Measurements from ENCODE around the gene FAM13A.

The FAM13A gene

DNA sequence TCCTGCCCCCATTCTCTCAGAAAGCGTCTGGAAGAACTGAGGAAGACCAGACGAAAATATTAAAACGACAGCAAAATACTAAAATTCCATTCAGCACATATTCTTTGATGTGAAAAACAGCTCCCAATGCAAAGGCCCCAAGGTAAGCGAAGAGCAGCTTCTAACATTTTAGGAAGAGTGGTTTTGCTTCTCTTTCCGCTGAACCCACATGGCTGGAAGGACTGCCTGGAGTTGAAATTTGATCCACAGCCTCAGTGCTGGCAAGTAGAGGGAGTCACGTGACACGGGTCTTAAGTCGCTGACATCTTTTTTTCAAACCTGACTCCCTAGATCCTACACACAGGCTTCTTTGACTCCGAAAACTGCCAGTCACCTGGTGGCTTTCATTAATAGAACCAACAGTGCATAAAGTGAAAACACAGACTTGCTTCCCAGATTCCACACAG lies at the start of gene FAM13A:
TSS of gene FAM13A (minus strand) at position 233 of the 446 bp plus-strand sequence. CDS start at position 12, 221 bp downstream.
- H3K9me3 ChIP-seq (ENCODE audit: control insufficient read depth in 2 of 2, low read length in 2 of 2) = no peaks in the 10 kb centered on the region
- peak within 1 kb of the TSS; percentile 38 to 57 for H3K9ac ChIP-seq (ENCODE audit: low read depth in 1 of 2, low read length in 2 of 2)
- H3K36me3 ChIP-seq (ENCODE audit: control insufficient read depth in 2 of 2, insufficient read depth in 2 of 2, low read length in 2 of 2) = no peaks in the 10 kb centered on the region
- peak within 1 kb of the TSS in 1 of 2 donors; percentile 11 for H3K27ac ChIP-seq (ENCODE audit: low read depth in 2 of 2, low read length in 2 of 2)
- peak within 1 kb of the TSS; percentile 51 to 57 for H3K4me3 ChIP-seq (ENCODE audit: low read length in 2 of 2)
- H3K27me3 ChIP-seq (ENCODE audit: control insufficient read depth in 2 of 2, insufficient read depth in 2 of 2, low read length in 2 of 2) = no peaks in the 10 kb centered on the region
- H3K4me1 ChIP-seq (ENCODE audit: control insufficient read depth in 2 of 2, insufficient read depth in 2 of 2, low read length in 2 of 2) = peaks cover 0 to 4% of the 10 kb centered on the region in 2 donors

DNA sequence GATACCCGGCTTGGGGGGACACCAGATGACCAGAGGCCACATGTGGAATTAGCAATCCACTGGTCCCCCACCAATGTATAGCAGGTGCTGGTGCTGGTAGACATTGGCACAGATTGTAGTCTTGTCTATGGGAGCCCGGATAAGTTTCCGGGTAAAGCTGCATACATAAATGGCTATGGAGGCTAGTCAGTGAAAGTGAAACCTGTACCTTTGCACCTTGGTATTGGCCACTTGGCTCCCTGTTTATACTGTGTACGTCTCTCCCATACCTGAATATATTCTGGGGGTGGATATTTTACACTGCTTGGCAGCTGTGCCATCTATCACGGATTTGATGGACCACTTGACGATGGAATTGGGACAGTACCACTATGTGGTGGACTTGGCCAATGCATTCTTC lies 48.7 kb upstream of the FAM13A start:
- H3K36me3 ChIP-seq (ENCODE audit: control insufficient read depth in 2 of 2, insufficient read depth in 2 of 2, low read length in 2 of 2) = no peaks in the 10 kb centered on the region
- H3K4me3 ChIP-seq (ENCODE audit: low read length in 2 of 2) = no peak overlapping the region
- peaks cover 5% of the 10 kb centered on the region in 2 donors for H3K4me1 ChIP-seq (ENCODE audit: control insufficient read depth in 2 of 2, insufficient read depth in 2 of 2, low read length in 2 of 2)
- H3K27me3 ChIP-seq (ENCODE audit: control insufficient read depth in 2 of 2, insufficient read depth in 2 of 2, low read length in 2 of 2) = peaks cover 0 to 3% of the 10 kb centered on the region in 2 donors
- H3K9ac ChIP-seq (ENCODE audit: low read depth in 1 of 2, low read length in 2 of 2) = no peak overlapping the region
- no peak overlapping the region for H3K27ac ChIP-seq (ENCODE audit: low read depth in 2 of 2, low read length in 2 of 2)
- no peaks in the 10 kb centered on the region for H3K9me3 ChIP-seq (ENCODE audit: control insufficient read depth in 2 of 2, low read length in 2 of 2)

DNA sequence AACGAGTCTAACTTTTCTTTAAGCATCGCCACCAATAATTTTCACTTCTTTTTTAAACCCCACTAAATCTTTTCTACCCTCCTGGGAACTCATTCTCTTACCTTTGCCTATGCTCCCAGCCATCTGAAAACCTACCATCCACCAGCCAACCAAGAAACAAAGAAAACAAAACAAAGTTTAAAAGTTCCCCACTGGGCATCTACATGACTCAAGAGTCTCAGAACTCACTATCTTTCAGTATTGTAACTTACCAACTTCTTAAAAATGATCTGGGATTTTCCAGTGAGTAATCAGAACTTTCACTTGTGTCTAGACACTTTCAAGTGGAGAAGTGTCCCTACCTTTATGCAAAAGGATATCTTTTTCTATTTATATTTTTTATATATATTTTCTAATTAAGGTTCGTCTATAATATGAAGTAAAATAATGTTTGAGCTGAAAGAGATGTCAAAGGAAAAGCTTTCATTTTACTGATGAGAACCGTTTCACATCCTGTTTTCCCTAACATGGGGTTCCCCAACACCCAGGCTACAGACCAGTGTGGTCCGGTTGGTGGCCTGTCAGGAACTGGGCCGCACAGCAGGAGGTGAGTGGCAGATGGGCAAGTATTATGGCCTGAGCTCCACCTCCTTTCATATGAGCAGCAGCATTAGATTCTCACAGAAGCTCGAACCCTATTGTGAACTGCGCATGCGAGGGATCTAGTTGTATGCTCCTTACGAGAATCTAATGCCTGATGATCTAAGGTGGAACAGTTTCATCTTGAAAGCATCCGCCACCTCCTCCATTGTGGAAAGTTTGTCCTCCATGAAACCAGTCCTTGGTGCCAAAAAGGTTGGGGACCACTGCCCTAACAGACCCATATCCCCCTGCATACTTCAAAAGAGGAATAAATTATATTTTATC lies 44.5 kb upstream of the FAM13A start:
- H3K27ac ChIP-seq (ENCODE audit: low read depth in 2 of 2, low read length in 2 of 2) = no peak overlapping the region
- H3K9me3 ChIP-seq (ENCODE audit: control insufficient read depth in 2 of 2, low read length in 2 of 2) = no peaks in the 10 kb centered on the region
- no peak overlapping the region for H3K9ac ChIP-seq (ENCODE audit: low read depth in 1 of 2, low read length in 2 of 2)
- H3K27me3 ChIP-seq (ENCODE audit: control insufficient read depth in 2 of 2, insufficient read depth in 2 of 2, low read length in 2 of 2) = no peaks in the 10 kb centered on the region
- no peaks in the 10 kb centered on the region for H3K36me3 ChIP-seq (ENCODE audit: control insufficient read depth in 2 of 2, insufficient read depth in 2 of 2, low read length in 2 of 2)
- H3K4me1 ChIP-seq (ENCODE audit: control insufficient read depth in 2 of 2, insufficient read depth in 2 of 2, low read length in 2 of 2) = no peaks in the 10 kb centered on the region
- H3K4me3 ChIP-seq (ENCODE audit: low read length in 2 of 2) = no peak overlapping the region

DNA sequence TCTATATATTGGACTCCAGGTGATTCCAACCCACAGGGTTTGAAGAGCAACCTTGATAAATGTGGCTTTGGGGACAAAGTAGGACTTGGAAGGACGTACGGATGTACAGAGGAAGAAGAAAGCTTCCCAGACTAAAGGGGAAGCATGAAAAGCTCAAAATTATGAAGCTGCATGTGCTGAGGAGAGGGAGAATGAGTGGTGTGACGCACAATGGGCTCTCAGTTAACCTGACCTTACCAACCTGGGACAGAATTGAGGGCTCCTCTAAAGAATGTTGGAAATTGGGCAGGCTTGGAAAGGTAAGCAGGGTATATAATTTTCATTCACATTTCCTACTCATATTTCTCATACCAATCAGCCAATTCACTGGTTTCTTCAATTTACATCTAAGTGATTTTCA lies 43.9 kb upstream of the FAM13A start:
- H3K27ac ChIP-seq (ENCODE audit: low read depth in 2 of 2, low read length in 2 of 2) = no peak overlapping the region
- H3K27me3 ChIP-seq (ENCODE audit: control insufficient read depth in 2 of 2, insufficient read depth in 2 of 2, low read length in 2 of 2) = no peaks in the 10 kb centered on the region

DNA sequence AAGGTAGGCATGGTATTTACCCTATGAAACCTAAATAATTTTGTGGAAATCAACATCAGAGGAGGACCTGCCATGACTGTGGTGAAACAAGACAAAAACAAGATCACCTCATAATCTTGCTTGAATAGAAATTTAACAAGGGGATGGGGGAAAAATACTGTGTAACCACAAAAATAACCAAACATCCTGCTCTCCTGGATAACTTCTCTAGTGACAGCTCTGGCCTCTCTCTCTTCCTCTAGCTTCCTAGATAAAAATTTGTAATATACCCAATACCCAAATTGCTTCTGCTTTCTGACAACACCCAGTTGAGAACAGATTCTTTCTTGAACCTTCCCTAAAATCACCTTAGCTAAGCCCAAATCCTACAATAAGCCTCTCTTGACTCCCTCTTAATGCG lies 42.5 kb upstream of the FAM13A start:
- no peaks in the 10 kb centered on the region for H3K36me3 ChIP-seq (ENCODE audit: control insufficient read depth in 2 of 2, insufficient read depth in 2 of 2, low read length in 2 of 2)
- H3K4me3 ChIP-seq (ENCODE audit: low read length in 2 of 2) = no peak overlapping the region
- H3K9me3 ChIP-seq (ENCODE audit: control insufficient read depth in 2 of 2, low read length in 2 of 2) = no peaks in the 10 kb centered on the region
- H3K9ac ChIP-seq (ENCODE audit: low read depth in 1 of 2, low read length in 2 of 2) = no peak overlapping the region
- no peak overlapping the region for H3K27ac ChIP-seq (ENCODE audit: low read depth in 2 of 2, low read length in 2 of 2)
- H3K27me3 ChIP-seq (ENCODE audit: control insufficient read depth in 2 of 2, insufficient read depth in 2 of 2, low read length in 2 of 2) = no peaks in the 10 kb centered on the region
- no peaks in the 10 kb centered on the region for H3K4me1 ChIP-seq (ENCODE audit: control insufficient read depth in 2 of 2, insufficient read depth in 2 of 2, low read length in 2 of 2)

More for the DNA sequence above, 43.9 kb upstream of the FAM13A start:
- Histone ChIP-seq H3K36me3 (ENCODE audit: control insufficient read depth in 2 of 2, insufficient read depth in 2 of 2, low read length in 2 of 2) (no peaks in the 10 kb centered on the region), H3K4me3 (ENCODE audit: low read length in 2 of 2) (no peak overlapping the region), H3K9ac (ENCODE audit: low read depth in 1 of 2, low read length in 2 of 2) (no peak overlapping the region), H3K9me3 (ENCODE audit: control insufficient read depth in 2 of 2, low read length in 2 of 2) (no peaks in the 10 kb centered on the region), H3K4me1 (ENCODE audit: control insufficient read depth in 2 of 2, insufficient read depth in 2 of 2, low read length in 2 of 2) (no peaks in the 10 kb centered on the region)

DNA sequence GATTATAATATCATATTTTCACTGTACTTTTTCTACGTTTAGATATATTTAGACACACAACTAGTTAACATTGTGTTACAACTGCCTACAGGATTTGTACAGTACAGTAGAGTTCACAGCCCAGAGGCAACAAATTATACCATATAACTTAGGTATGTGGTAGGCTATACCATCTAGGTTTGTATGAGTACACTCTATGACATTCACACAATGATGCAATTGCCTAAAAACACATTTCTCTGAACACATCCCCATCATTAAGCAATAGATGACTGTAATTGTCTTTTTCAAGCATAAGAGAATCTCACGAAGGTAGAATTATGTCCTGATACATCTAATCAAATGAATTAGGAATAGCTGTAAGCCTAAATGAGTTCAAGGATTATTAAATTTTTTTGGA lies 42.0 kb upstream of the FAM13A start:
- H3K4me1 ChIP-seq (ENCODE audit: control insufficient read depth in 2 of 2, insufficient read depth in 2 of 2, low read length in 2 of 2) = no peaks in the 10 kb centered on the region
- H3K27me3 ChIP-seq (ENCODE audit: control insufficient read depth in 2 of 2, insufficient read depth in 2 of 2, low read length in 2 of 2) = no peaks in the 10 kb centered on the region
- no peak overlapping the region for H3K4me3 ChIP-seq (ENCODE audit: low read length in 2 of 2)
- no peaks in the 10 kb centered on the region for H3K36me3 ChIP-seq (ENCODE audit: control insufficient read depth in 2 of 2, insufficient read depth in 2 of 2, low read length in 2 of 2)
- no peak overlapping the region for H3K9ac ChIP-seq (ENCODE audit: low read depth in 1 of 2, low read length in 2 of 2)
- H3K9me3 ChIP-seq (ENCODE audit: control insufficient read depth in 2 of 2, low read length in 2 of 2) = no peaks in the 10 kb centered on the region
- H3K27ac ChIP-seq (ENCODE audit: low read depth in 2 of 2, low read length in 2 of 2) = no peak overlapping the region

DNA sequence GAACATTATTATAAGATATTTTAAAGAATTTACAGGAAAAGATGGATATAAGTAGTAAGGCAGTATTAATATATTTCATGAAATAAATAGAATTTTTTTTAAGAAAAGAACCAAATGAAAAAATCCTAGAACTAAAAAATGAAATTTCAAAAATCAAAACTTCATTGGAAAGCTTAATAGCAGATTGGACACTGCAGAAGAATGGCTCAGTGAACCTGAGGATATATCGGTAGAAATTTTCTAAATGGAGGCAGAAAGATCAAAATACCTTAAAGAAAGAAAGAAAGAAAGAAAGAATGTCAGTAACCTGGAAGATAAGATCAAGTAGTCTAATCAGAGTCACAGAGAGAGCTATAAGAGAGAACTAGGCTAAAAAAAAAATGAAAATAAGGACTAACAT lies 21.3 kb upstream of the FAM13A start:
- Histone ChIP-seq H3K4me3 (ENCODE audit: low read length in 2 of 2) (no peak overlapping the region), H3K4me1 (ENCODE audit: control insufficient read depth in 2 of 2, insufficient read depth in 2 of 2, low read length in 2 of 2) (no peaks in the 10 kb centered on the region), H3K27ac (ENCODE audit: low read depth in 2 of 2, low read length in 2 of 2) (no peak overlapping the region), H3K9me3 (ENCODE audit: control insufficient read depth in 2 of 2, low read length in 2 of 2) (no peaks in the 10 kb centered on the region), H3K36me3 (ENCODE audit: control insufficient read depth in 2 of 2, insufficient read depth in 2 of 2, low read length in 2 of 2) (no peaks in the 10 kb centered on the region), H3K9ac (ENCODE audit: low read depth in 1 of 2, low read length in 2 of 2) (no peak overlapping the region), H3K27me3 (ENCODE audit: control insufficient read depth in 2 of 2, insufficient read depth in 2 of 2, low read length in 2 of 2) (no peaks in the 10 kb centered on the region)

DNA sequence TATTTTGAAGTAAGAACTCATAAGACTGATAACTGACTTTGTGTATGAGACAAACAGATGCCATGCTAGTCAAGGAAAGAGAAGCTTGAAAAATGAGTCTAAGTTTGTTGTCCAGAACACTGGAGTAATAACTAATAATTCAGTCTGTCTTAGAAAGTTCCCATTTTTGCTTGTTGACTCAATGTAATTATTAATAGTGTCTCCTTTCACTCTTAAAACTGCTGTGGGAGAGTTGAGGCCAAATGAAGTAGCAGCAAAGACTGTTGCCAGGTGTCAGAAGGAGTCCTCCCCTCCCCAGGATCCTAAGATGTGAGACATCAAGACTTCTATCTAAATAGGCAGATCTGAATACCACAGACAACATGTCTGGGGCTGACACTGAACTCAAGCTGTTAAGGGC lies 20.8 kb upstream of the FAM13A start:
- H3K27me3 ChIP-seq (ENCODE audit: control insufficient read depth in 2 of 2, insufficient read depth in 2 of 2, low read length in 2 of 2) = no peaks in the 10 kb centered on the region
- H3K27ac ChIP-seq (ENCODE audit: low read depth in 2 of 2, low read length in 2 of 2) = no peak overlapping the region
- no peaks in the 10 kb centered on the region for H3K4me1 ChIP-seq (ENCODE audit: control insufficient read depth in 2 of 2, insufficient read depth in 2 of 2, low read length in 2 of 2)
- H3K4me3 ChIP-seq (ENCODE audit: low read length in 2 of 2) = no peak overlapping the region
- no peaks in the 10 kb centered on the region for H3K9me3 ChIP-seq (ENCODE audit: control insufficient read depth in 2 of 2, low read length in 2 of 2)
- H3K36me3 ChIP-seq (ENCODE audit: control insufficient read depth in 2 of 2, insufficient read depth in 2 of 2, low read length in 2 of 2) = no peaks in the 10 kb centered on the region
- no peak overlapping the region for H3K9ac ChIP-seq (ENCODE audit: low read depth in 1 of 2, low read length in 2 of 2)

DNA sequence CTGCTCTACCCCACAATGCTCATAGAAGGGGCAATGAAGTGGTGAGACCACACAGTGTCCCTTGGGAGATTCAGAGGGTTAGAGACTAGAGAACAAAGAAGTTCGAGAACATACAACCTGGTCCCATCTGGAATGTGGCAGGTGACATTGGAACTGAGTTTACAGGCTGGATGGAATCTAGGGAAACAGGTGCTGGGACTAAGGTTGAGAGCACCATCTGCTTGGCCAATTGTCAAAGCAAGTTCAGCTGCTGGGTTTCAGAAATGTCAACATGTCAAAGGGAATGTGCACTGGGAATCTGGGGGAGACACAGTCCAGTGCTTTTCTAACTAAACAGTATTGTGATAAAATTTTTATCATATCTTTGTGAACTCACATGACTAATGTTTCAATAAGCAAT lies 15.9 kb upstream of the FAM13A start:
- no peaks in the 10 kb centered on the region for H3K36me3 ChIP-seq (ENCODE audit: control insufficient read depth in 2 of 2, insufficient read depth in 2 of 2, low read length in 2 of 2)
- no peak overlapping the region for H3K9ac ChIP-seq (ENCODE audit: low read depth in 1 of 2, low read length in 2 of 2)
- H3K27ac ChIP-seq (ENCODE audit: low read depth in 2 of 2, low read length in 2 of 2) = no peak overlapping the region
- no peak overlapping the region for H3K4me3 ChIP-seq (ENCODE audit: low read length in 2 of 2)
- no peaks in the 10 kb centered on the region for H3K9me3 ChIP-seq (ENCODE audit: control insufficient read depth in 2 of 2, low read length in 2 of 2)
- H3K27me3 ChIP-seq (ENCODE audit: control insufficient read depth in 2 of 2, insufficient read depth in 2 of 2, low read length in 2 of 2) = no peaks in the 10 kb centered on the region
- H3K4me1 ChIP-seq (ENCODE audit: control insufficient read depth in 2 of 2, insufficient read depth in 2 of 2, low read length in 2 of 2) = no peaks in the 10 kb centered on the region

DNA sequence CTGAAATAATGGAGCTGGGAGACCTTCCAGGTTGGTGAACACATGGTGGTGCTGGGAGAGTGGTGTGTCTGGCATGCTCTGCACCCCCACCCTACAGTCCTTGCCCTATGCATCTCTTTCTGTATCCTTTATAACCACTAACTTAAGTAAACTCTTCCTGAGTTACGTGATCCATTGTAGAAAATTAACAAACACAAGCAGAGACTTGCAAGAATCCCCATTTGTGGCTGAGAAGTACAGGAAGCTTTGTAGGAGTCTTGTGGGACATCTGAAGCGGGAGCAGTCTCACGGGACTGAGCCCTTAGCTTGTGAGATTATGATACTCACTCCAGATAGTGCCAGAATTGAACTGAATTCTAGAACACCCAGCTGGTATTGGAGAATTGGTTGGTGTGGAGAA lies 14.3 kb upstream of the FAM13A start:
- Histone ChIP-seq H3K4me1 (ENCODE audit: control insufficient read depth in 2 of 2, insufficient read depth in 2 of 2, low read length in 2 of 2) (no peaks in the 10 kb centered on the region), H3K27ac (ENCODE audit: low read depth in 2 of 2, low read length in 2 of 2) (no peak overlapping the region), H3K27me3 (ENCODE audit: control insufficient read depth in 2 of 2, insufficient read depth in 2 of 2, low read length in 2 of 2) (no peaks in the 10 kb centered on the region), H3K4me3 (ENCODE audit: low read length in 2 of 2) (no peak overlapping the region), H3K9me3 (ENCODE audit: control insufficient read depth in 2 of 2, low read length in 2 of 2) (no peaks in the 10 kb centered on the region), H3K9ac (ENCODE audit: low read depth in 1 of 2, low read length in 2 of 2) (no peak overlapping the region), H3K36me3 (ENCODE audit: control insufficient read depth in 2 of 2, insufficient read depth in 2 of 2, low read length in 2 of 2) (no peaks in the 10 kb centered on the region)

Measured in mucosa of rectum (tissue), 2 donors.